K562 (cell line): ENCODE measurements around the gene PRDM4. TPM values are rescaled to one million over a fixed set of nuclear protein-coding genes. Genes with fewer than 3 reads are reported as not detected.

Source experiments
- ATAC-seq: fragments of 200-7000 bp; cut with Tn5 transposase; 3 replicates; pipeline ENCODE4 v1.9.1; 2020; ENCODE audit warnings: moderate library complexity
- BruUV-seq: library from RNA; stranded (reverse); fragments of 400-500 nt; replicated peaks from 2 replicates; lab custom pipeline; 2021; lab: Mats Ljungman, UMichigan
- CTCF ChIA-PET: fragments of 300-600 bp; formaldehyde crosslinking; extraction: SDS; loops from one replicate; lab custom pipeline; 2021; ENCODE audit warnings: low intra/inter-chr PET ratio; lab: Yijun Ruan, JAX
- POLR2A ChIA-PET: fragments of 300-600, 350-650 bp; sonication (Branson Sonifier 250); formaldehyde crosslinking; extraction: SDS; loops from one replicate; lab custom pipeline; 2021; ENCODE audit warnings: antibody characterized with exemption, inconsistent platforms; lab: Yijun Ruan, JAX
- DNase-seq, 4 experiments: peaks; one replicate each; pipeline versions ENCODE4 v3.0.0 to v3.0.0-alpha.2; 2011 to 2018; ENCODE audit warnings: low spot score in 3 of 4, mixed read lengths in 3 of 4; ENCODE audit errors: extremely low read depth in 1 of 4
- FAIRE-seq: peaks from 2 replicates; lab custom pipeline; 2011; peaks lifted over from hg19 to GRCh38; lab: Jason Lieb, UNC
- H2AFZ ChIP-seq: 2 replicates; pipeline ENCODE4 v1.6.0; 2011; ENCODE audit warnings: low read depth, low read length, control low read depth, inconsistent platforms
- H3K27ac ChIP-seq: fragments of 200-600 bp; 3 replicates; pipeline ENCODE4 v1.8.0; 2011; ENCODE audit warnings: low read depth, mild to moderate bottlenecking, control low read depth, inconsistent platforms, low read length, moderate library complexity, mixed read lengths; ENCODE audit errors: extremely low read depth
- H3K27me3 ChIP-seq, 2 experiments: fragments of 300-600 bp in 1 of 2; 2 replicates in 1 of 2; 3 replicates in 1 of 2; pipeline versions ENCODE4 v1.6.0 to v1.8.0; 2011; ENCODE audit warnings: inconsistent platforms in 2 of 2, low read length in 2 of 2, mild to moderate bottlenecking in 1 of 2, mixed read lengths in 1 of 2, moderate library complexity in 1 of 2; ENCODE audit not compliant: control insufficient read depth in 2 of 2, insufficient read depth in 2 of 2
- H3K36me3 ChIP-seq: fragments of 300-600 bp; 3 replicates; pipeline ENCODE4 v1.8.0; 2011; ENCODE audit warnings: mild to moderate bottlenecking, low read length, inconsistent platforms; ENCODE audit not compliant: control insufficient read depth, insufficient read depth
- H3K4me1 ChIP-seq, 2 experiments: fragments of 200-600 bp in 1 of 2; replicated peaks in 1 of 2; 2 replicates in 1 of 2; 3 replicates in 1 of 2; pipeline versions ENCODE4 v1.5.1 to v1.8.0; 2011; ENCODE audit warnings: inconsistent platforms in 2 of 2, low read length in 2 of 2, mild to moderate bottlenecking in 1 of 2, mixed read lengths in 1 of 2, moderate library complexity in 1 of 2; ENCODE audit not compliant: control insufficient read depth in 2 of 2, insufficient read depth in 2 of 2
- H3K4me2 ChIP-seq: 2 replicates; pipeline ENCODE4 v1.6.1; 2011; ENCODE audit warnings: low read length, control low read depth, inconsistent platforms, mixed read lengths; ENCODE audit not compliant: insufficient read depth
- H3K4me3 ChIP-seq: fragments of 200-600 bp; sonication (generic), shearing (Covaris generic); 2 replicates; pipeline ENCODE4 v1.5.1; 2016; ENCODE audit warnings: control low read depth, inconsistent platforms
- H3K79me2 ChIP-seq: fragments of 200-600 bp; 3 replicates; pipeline ENCODE4 v1.8.0; 2011; ENCODE audit warnings: low read length, inconsistent platforms; ENCODE audit not compliant: control insufficient read depth, insufficient read depth
- H3K9ac ChIP-seq, 2 experiments: 2 replicates each; pipeline versions ENCODE4 v1.6.0 to v1.6.1; 2011; ENCODE audit warnings: low read depth in 2 of 2, low read length in 2 of 2, control low read depth in 1 of 2, inconsistent platforms in 1 of 2, mild to moderate bottlenecking in 1 of 2, mixed read lengths in 1 of 2; ENCODE audit not compliant: insufficient read depth in 1 of 2
- H3K9me1 ChIP-seq: one replicate; pipeline ENCODE4 v1.6.0; 2011; ENCODE audit warnings: inconsistent platforms, mild to moderate bottlenecking, low read length, moderate library complexity; ENCODE audit not compliant: control insufficient read depth, insufficient read depth
- H3K9me3 ChIP-seq: replicated peaks from 2 replicates; pipeline ENCODE4 v1.5.1; 2011; ENCODE audit warnings: low read depth, low read length, inconsistent platforms; ENCODE audit not compliant: control insufficient read depth, insufficient read depth
- H4K20me1 ChIP-seq: replicated peaks from 2 replicates; pipeline ENCODE4 v1.6.1; 2011; ENCODE audit warnings: low read length, inconsistent platforms, mixed read lengths; ENCODE audit not compliant: control insufficient read depth, insufficient read depth
- BCL6 ChIP-seq: fragments of 250-450 bp; sonication (Bioruptor Pico); IDR thresholded peaks from 2 replicates; pipeline ENCODE4 v1.4.0; 2020
- CHD2 ChIP-seq: IDR thresholded peaks from 2 replicates; pipeline ENCODE4 v1.6.1; 2011; ENCODE audit warnings: low read depth, low read length
- ELF2 ChIP-seq: fragments of 250-450 bp; sonication (Bioruptor Pico); IDR thresholded peaks from 2 replicates; pipeline ENCODE4 v1.5.0; 2021; ENCODE audit warnings: mild to moderate bottlenecking
- ETV5 ChIP-seq: sonication (generic); formaldehyde crosslinking; IDR thresholded peaks from 2 replicates; pipeline ENCODE4 v1.4.0; 2020; ENCODE audit warnings: low read depth, mild to moderate bottlenecking, missing genetic modification reagents
- EZH2 ChIP-seq: IDR thresholded peaks from 2 replicates; pipeline ENCODE4 v1.6.1; 2012; ENCODE audit warnings: low read depth, mild to moderate bottlenecking, inconsistent platforms, low read length, borderline replicate concordance
- MED1 ChIP-seq: sonication (generic); formaldehyde crosslinking; IDR thresholded peaks from 2 replicates; pipeline ENCODE4 v1.8.1; 2023; ENCODE audit warnings: missing genetic modification reagents, borderline replicate concordance
- NR2C2 ChIP-seq, 2 experiments: fragments of 200-800 bp in 1 of 2; sonication (Bioruptor generic) in 1 of 2; sonication (generic) in 1 of 2; formaldehyde crosslinking in 1 of 2; IDR thresholded peaks; 2 replicates each; pipeline versions ENCODE4 v1.6.1 to v1.8.0; 2016 to 2022; ENCODE audit warnings: mild to moderate bottlenecking in 1 of 2, missing compliant biosample characterization in 1 of 2, missing genetic modification characterization in 1 of 2, missing genetic modification reagents in 1 of 2
- NR2F6 ChIP-seq: fragments of 450-650 bp; formaldehyde crosslinking; IDR thresholded peaks from 2 replicates; pipeline ENCODE4 v1.4.0; 2020; ENCODE audit warnings: mild to moderate bottlenecking
- NRF1 ChIP-seq, 2 experiments: fragments of 450-650 bp; IDR thresholded peaks in 1 of 2; conservative IDR thresholded peaks in 1 of 2; 2 replicates each; pipeline ENCODE4 v1.6.1; 2014; ENCODE audit warnings: mild to moderate bottlenecking in 2 of 2
- XRCC3 ChIP-seq: fragments of 450-650 bp; IDR thresholded peaks from 2 replicates; pipeline ENCODE4 v1.6.1; 2017; ENCODE audit warnings: mild to moderate bottlenecking, moderate library complexity
- XRCC4 ChIP-seq: IDR thresholded peaks from one replicate; pipeline ENCODE4 v1.6.1; 2011; ENCODE audit not compliant: insufficient read depth, insufficient read length; ENCODE audit errors: extremely low read depth
- ZNF12 ChIP-seq: sonication (generic); formaldehyde crosslinking; IDR thresholded peaks from 2 replicates; pipeline ENCODE4 v1.4.0; 2020; ENCODE audit warnings: mild to moderate bottlenecking, missing genetic modification reagents
- ZNF232 ChIP-seq: sonication (generic); formaldehyde crosslinking; IDR thresholded peaks from 2 replicates; pipeline ENCODE4 v1.8.0; 2022; ENCODE audit warnings: mild to moderate bottlenecking, missing genetic modification reagents
- ZNF324 ChIP-seq: fragments of 250-450 bp; sonication (Bioruptor Pico); IDR thresholded peaks from 2 replicates; pipeline ENCODE4 v1.4.0; 2020; ENCODE audit warnings: mild to moderate bottlenecking
- ZNF79 ChIP-seq: fragments of 250-450 bp; sonication (Bioruptor Pico); IDR thresholded peaks from 2 replicates; pipeline ENCODE4 v1.4.0; 2020; ENCODE audit warnings: low read depth, mild to moderate bottlenecking, moderate library complexity
- WGBS: fragments of 100-300 bp; shearing (Covaris generic); methylation state at CpG from one replicate; pipeline ENCODE4 v1.1.6; 2016; ENCODE audit warnings: low coverage, mixed read lengths; ENCODE audit not compliant: insufficient coverage; ENCODE audit errors: missing lambda C conversion rate; 5-methylcytosine and 5-hydroxymethylcytosine counted together
- in situ Hi-C: fragments of 300-500 bp; cut with MboI; formaldehyde crosslinking; loops from 4 replicates; pipeline ENCODE4 v1.15.0; 2018; ENCODE audit warnings: inconsistent platforms, mixed read lengths
- intact Hi-C: fragments of 100-400 bp; cut with micrococcal nuclease; formaldehyde crosslinking; loops from 2 replicates; pipeline ENCODE4 v1.14.2; 2022
- polyA plus RNA-seq, 8 experiments: library from polyadenylated mRNA; depleted of rRNA in 4 of 8; stranded (reverse) in 5 of 8; unstranded in 3 of 8; fragments of >200 nt; fragmentation: Nextera tagmentation in 2 of 8; fragmentation: Illumina TruSeq in 1 of 8; extraction: Ambion mirVana in 2 of 8; extraction: Trizol in 1 of 8; gene quantifications; 2 replicates each; pipeline versions ENCODE4 v1.2.1 to v1.2.3, GENCODE V29; 2011 to 2014; ENCODE audit warnings: inconsistent platforms in 1 of 8, missing spikeins in 1 of 8
- total RNA-seq, 7 experiments: library from RNA; depleted of rRNA in 6 of 7; stranded (reverse); fragments of >200 nt in 6 of 7; fragmentation: Illumina TruSeq in 2 of 7; extraction: Trizol in 2 of 7; gene quantifications; 2 replicates each; pipeline versions ENCODE4 v1.2.1 to v1.2.3, GENCODE V29; 2011 to 2021; ENCODE audit warnings: low replicate concordance in 1 of 7
- TF ChIP-seq, protein P1 (sequence below): fragments of 450-650 bp; IDR thresholded peaks from 2 replicates; pipeline ENCODE4 v1.6.1; 2016; ENCODE audit warnings: borderline replicate concordance
- TF ChIP-seq, protein P2 (sequence below): IDR thresholded peaks from 2 replicates; pipeline ENCODE4 v1.6.1; 2014; ENCODE audit warnings: antibody characterized with exemption

Gene PRDM4
- total and polyA plus RNA-seq, 9 of the 15 experiments (the other 6 are each of a cell fraction or from before 2014, with no cell fraction given), result 5.9 to 26.0 (median 20.0) TPM

GRCh38 chr12:107718606-107719005 is 42.3 kb downstream of the PRDM4 start:
- H3K27ac ChIP-seq, result no peak overlapping the region
- H3K9me3 ChIP-seq, result no peaks in the 10 kb centered on the region
- intact Hi-C loops, result no loop called here
- TF ChIP-seq CHD2, result no peak
- no peak for TF ChIP-seq NR2F6 (CRISPR knock-in tag)
- TF ChIP-seq XRCC4, result no peak
- TF ChIP-seq ZNF232 (CRISPR knock-in tag), result no peak
- TF ChIP-seq XRCC3, result no peak
- TF ChIP-seq ZNF324 (CRISPR knock-in tag), result no peak
- no peak for TF ChIP-seq NRF1 (conservative IDR thresholded peaks at IDR 0.05 in 1 of 2, IDR thresholded peaks at IDR 0.05 in 1 of 2)
- TF ChIP-seq, protein P1, sequence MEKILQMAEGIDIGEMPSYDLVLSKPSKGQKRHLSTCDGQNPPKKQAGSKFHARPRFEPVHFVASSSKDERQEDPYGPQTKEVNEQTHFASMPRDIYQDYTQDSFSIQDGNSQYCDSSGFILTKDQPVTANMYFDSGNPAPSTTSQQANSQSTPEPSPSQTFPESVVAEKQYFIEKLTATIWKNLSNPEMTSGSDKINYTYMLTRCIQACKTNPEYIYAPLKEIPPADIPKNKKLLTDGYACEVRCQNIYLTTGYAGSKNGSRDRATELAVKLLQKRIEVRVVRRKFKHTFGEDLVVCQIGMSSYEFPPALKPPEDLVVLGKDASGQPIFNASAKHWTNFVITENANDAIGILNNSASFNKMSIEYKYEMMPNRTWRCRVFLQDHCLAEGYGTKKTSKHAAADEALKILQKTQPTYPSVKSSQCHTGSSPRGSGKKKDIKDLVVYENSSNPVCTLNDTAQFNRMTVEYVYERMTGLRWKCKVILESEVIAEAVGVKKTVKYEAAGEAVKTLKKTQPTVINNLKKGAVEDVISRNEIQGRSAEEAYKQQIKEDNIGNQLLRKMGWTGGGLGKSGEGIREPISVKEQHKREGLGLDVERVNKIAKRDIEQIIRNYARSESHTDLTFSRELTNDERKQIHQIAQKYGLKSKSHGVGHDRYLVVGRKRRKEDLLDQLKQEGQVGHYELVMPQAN, result no peak
- TF ChIP-seq BCL6 (CRISPR knock-in tag), result no peak
- no peak for TF ChIP-seq ELF2
- TF ChIP-seq, protein P2, sequence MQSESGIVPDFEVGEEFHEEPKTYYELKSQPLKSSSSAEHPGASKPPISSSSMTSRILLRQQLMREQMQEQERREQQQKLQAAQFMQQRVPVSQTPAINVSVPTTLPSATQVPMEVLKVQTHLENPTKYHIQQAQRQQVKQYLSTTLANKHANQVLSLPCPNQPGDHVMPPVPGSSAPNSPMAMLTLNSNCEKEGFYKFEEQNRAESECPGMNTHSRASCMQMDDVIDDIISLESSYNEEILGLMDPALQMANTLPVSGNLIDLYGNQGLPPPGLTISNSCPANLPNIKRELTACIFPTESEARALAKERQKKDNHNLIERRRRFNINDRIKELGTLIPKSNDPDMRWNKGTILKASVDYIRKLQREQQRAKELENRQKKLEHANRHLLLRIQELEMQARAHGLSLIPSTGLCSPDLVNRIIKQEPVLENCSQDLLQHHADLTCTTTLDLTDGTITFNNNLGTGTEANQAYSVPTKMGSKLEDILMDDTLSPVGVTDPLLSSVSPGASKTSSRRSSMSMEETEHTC, result no peak
- no peak for TF ChIP-seq NR2C2 (CRISPR knock-in tag; IDR thresholded peaks at IDR 0.05)
- TF ChIP-seq NR2C2 (tag; IDR thresholded peaks at IDR 0.05), result no peak
- TF ChIP-seq MED1 (CRISPR knock-in tag), result no peak
- TF ChIP-seq ZNF12, result no peak
- no peak for TF ChIP-seq ETV5 (CRISPR knock-in tag)
- no peak for TF ChIP-seq EZH2
- TF ChIP-seq ZNF79, result no peak
- TF ChIP-seq, all 486 proteins: peak for 0
- no peaks in the 10 kb centered on the region for H3K9me1 ChIP-seq
- no peak overlapping the region for H3K4me3 ChIP-seq
- no peaks in the 10 kb centered on the region for H4K20me1 ChIP-seq
- H3K27me3 ChIP-seq, result no peaks in the 10 kb centered on the region
- no peak for ATAC-seq
- H3K4me1 ChIP-seq, result no peaks in the 10 kb centered on the region
- 80% methylated on average over 1 of the region's 1 CpG for WGBS
- ChIA-PET POLR2A (interaction anchor here (0.6 kb wide), 1 partner anchor 171 kb away, joined by 4 read pairs; no protein-coding TSS in a partner anchor), CTCF (no interaction called here)
- H2AFZ ChIP-seq, result no peak overlapping the region
- no TSS peak for BruUV-seq
- H3K4me2 ChIP-seq, result no peak overlapping the region
- no peak for FAIRE-seq
- H3K79me2 ChIP-seq, result no peaks in the 10 kb centered on the region
- in situ Hi-C loops, result no loop called here
- no peak for DNase-seq
- H3K9ac ChIP-seq, result no peak overlapping the region
- H3K36me3 ChIP-seq, result peaks cover 22% of the 10 kb centered on the region; the same call in 2 of the 3 replicates
